Epithelial cell of prostate (primary cell): ENCODE results near the gene SV2A.
"Not testable (repeated sequence)": the region's sequence is repeated elsewhere in the genome, so short reads cannot be mapped to it uniquely, and the experiment has no call there.

Experiments used
- DNase-seq: peaks from one replicate; pipeline ENCODE4 v3.0.0-alpha.2; 2011; ENCODE audit warnings: low read depth, low spot score
- H3K27ac ChIP-seq: fragments of 450-650 bp; 2 replicates; pipeline ENCODE4 v1.5.1; 2017; ENCODE audit warnings: mild to moderate bottlenecking

Gene SV2A, protein sequence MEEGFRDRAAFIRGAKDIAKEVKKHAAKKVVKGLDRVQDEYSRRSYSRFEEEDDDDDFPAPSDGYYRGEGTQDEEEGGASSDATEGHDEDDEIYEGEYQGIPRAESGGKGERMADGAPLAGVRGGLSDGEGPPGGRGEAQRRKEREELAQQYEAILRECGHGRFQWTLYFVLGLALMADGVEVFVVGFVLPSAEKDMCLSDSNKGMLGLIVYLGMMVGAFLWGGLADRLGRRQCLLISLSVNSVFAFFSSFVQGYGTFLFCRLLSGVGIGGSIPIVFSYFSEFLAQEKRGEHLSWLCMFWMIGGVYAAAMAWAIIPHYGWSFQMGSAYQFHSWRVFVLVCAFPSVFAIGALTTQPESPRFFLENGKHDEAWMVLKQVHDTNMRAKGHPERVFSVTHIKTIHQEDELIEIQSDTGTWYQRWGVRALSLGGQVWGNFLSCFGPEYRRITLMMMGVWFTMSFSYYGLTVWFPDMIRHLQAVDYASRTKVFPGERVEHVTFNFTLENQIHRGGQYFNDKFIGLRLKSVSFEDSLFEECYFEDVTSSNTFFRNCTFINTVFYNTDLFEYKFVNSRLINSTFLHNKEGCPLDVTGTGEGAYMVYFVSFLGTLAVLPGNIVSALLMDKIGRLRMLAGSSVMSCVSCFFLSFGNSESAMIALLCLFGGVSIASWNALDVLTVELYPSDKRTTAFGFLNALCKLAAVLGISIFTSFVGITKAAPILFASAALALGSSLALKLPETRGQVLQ

DNA sequence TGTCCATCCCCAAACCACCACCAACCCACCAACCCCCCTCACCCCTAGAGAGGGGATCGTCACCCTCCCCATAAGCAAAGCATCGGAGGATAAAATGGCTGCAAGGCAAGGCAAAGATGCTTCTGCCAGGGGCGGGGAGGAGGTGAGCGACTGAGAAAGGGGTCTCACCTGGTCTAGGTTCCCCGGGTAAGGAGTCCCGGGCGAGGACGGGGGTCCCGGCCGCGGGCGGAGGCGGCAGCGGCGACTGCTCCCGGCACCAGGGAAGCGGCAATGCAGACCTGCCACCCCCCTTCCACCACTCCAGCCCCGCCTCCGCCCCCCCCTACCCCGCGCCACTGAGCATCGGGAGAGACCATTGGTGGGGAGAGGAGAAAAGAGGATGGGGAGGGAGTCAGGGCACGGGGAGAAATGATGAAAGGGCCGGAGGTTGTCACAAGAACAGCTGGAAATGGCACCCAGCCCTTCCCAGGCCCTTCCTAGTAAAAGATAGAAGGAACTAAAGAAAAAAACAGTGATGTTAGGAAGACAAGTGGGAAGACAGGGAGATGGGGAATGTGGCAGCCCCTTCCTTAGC, at the start of gene SV2A:
TSS of gene SV2A (minus strand) at position 274 of the 574 bp plus-strand sequence. CDS start 4,004 bp downstream, outside the sequence.
- H3K27ac ChIP-seq = no peak within 1 kb of the TSS

DNA sequence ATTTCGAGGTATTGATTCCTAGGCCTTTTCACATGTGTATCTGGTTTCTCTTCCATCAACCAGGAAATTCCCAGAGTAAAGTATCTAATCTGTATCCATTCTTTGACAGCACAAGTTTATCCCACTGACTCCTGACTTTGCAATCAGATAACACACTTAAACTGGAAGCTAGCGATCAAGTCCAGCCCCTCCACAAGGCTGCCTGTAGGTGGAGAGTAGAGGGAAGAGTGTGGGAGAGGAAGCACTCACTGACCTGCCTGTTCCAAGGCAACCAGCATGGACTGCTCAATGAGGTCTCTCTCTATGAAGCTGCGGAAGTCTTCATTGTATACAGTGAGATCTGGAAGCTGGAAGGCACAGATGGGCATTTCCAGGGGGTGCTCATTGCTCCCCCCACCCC, 49.4 kb upstream of the SV2A start:
- no peak overlapping the region for H3K27ac ChIP-seq
- DNase-seq = no peak

More for the DNA sequence above, at the start of gene SV2A:
- no peak for DNase-seq

DNA sequence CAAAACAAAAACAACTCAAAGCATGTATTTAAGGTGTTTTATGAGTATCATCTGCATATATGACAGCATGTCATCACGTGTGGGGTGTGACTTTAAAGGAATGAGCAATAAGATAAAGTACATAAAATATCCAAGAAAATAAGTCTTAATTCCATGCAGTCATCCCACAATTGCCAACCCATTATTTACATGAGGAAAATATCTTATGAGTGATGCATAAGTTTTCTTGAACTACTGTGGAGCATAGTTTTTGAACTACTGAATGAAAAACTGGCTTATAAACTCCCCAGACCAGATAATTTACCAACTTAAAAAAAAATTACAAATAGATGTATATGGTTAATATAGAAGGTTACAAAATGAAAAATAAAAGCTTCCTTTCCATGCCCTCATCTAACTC, 48.8 kb upstream of the SV2A start:
- DNase-seq = no peak
- H3K27ac ChIP-seq = no peak overlapping the region

DNA sequence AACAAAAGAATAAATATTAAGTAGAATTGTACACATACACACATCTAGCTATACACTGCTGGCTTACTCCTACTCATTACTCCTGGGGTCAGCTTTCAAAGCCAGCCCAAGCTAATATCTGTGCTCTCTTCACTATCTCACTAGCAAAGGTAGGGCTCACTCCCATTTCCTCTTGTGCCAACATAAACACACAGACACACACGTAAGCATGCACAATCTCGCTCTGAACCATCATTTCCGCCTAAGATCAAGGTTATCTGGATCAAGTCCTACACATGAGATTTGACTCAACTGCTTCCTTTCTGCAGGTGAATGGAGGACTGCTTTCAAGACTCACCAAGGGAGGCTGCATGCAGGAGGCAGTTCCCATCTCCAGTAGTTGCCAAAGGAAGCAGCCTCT, 47.8 kb upstream of the SV2A start:
- peak overlapping the region; percentile 4 for H3K27ac ChIP-seq
- DNase-seq = no peak

DNA sequence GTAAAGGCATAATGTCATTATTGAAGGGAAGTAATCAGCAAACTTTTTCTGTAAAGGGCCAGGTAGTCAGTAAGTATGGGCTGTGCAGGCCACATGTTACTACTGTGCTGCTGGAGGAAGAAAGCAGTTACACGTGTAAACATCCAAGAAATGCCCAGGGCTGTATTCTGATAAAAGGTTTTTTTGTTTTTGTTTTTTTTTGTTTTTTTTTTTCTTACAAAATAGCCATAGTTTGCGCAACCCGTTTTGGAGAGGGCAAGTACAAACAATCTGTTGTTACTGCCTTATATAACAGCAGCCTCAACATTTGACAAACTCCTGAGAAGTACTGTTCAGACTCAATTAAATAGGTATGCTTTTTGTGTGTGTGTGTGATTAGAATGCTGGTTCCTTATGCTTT, 45.7 kb upstream of the SV2A start:
- peak overlapping the region; percentile 53 for H3K27ac ChIP-seq
- DNase-seq = no peak

DNA sequence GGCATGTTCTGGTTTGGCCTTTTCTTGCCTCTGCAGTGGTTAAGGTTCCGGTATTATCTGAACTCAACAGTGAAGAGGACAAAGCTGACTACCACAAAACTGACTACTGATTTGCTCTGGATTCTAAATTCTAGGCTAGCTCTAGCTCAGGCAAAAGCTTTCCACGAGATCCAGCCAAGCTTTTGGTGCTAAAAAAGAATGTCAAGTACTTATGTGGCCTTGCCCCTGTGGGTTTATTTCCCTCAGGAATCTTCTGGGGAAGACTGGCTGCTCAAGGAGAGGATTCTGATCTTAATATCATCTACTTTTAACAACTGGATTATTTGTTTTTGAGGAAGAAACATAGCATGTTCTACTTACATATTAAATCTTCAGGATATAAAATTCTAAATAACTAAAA, 45.1 kb upstream of the SV2A start:
- peak overlapping the region; percentile 53 for H3K27ac ChIP-seq

DNA sequence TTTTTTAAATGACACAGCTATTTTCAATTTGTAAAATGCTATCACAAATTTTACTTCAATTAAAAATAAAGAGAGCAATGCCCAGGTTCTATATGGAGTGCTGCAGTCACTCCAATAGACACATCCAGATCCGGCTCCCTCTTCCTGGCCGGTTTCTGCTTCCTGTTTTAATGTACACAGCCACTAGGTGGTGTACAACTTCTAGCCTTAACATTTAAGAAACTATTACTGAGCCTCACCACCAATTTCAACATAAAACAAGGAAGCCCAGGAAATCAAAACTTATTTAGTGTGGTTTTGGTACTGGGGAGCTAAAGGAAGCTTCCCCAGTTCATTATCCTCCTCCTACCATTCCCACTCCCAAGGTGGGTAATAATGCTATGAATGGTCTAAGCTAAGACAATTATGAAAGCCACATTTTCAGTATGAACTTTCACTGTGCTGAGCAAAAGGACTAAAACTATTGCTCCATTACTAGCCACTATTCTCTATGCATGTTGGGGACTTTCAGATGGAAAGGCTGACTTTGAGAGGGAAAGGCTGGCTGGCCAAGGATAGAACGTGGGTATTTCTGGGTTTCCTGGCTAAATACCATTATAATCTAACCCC, 44.5 kb upstream of the SV2A start:
- H3K27ac ChIP-seq = peak overlapping the region; percentile 53
- DNase-seq = peak; percentile 33

More for the DNA sequence above, 45.1 kb upstream of the SV2A start:
- DNase-seq = no peak

DNA sequence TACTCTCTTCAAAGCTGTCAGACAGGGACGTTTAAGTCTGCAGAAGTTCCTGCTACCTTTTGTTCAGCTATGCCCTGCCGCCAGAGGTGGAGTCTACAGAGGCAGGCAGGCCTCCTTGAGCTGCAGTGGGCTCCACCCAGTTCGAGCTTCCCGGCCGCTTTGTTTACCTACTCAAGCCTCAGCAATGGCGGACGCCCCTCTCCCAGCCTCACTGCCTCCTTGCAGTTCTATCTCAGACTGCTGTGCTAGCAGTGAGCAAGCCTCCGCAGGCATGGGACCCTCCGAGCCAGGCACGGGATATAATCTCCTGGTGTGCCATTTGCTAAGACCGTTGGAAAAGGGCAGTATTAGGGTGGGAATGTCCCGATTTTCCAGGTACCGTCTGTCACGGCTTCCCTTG, 39.9 kb upstream of the SV2A start:
- not testable (repeated sequence) for DNase-seq

DNA sequence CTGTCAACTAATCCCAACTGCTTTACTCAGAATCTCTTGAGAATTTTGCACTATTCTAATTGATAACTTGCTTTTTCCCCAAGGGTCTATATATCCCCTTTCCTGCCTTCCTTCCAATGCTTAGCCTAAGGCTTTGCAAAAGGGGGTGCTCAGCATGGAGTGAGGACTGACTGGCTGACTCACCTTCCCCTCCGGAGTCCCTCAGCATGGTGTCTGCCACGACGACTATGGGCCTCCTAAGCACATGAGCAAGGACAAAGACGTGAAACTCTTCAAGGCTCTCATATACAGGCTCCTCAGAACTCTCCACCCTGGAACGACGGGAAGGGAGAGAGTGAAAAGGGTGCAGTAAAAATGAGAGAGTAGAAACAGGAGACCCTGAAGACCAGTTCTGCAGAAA, 32.3 kb upstream of the SV2A start:
- DNase-seq = no peak
- H3K27ac ChIP-seq = no peak overlapping the region

More for the DNA sequence above, 39.9 kb upstream of the SV2A start:
- not testable (repeated sequence) for H3K27ac ChIP-seq

DNA sequence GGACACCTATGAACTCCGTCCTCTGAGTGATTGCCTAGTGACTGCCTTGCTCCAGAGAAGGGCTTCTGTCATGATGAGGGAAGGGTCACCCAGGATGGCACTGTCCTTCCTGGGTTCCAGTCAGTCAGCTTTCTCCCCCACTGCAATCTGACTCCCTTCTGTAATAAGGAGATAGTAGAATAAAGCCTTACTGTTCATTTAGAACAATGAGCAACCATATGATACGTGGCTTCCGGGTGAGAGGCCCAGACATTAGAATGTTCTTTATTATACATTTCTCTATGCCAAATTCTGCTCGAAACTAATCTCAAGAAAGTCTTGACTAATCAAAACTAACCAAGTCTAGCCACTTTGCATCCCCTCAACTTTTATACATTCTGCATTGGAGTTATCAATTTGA, 27.6 kb upstream of the SV2A start:
- no peak for DNase-seq

DNA sequence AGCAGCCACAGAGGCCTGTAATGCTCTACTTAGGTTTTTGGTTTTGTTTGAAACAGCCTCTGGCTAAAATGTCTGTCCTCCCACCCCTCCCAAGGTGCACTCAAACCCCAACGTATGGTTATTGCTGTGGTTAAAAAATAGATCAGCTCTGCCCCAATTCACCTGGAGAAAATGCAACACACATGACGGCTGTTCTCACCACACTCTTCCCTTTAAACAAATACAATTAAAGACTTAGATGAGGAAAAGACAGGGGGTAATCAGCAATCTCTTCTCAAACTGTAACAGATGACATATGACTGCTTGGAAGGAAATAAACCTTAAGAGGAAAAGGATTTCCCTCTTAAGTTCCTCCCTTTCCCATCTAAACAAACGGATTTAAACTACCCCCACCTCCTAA, 25.2 kb upstream of the SV2A start:
- no peak overlapping the region for H3K27ac ChIP-seq

More for the DNA sequence above, 27.6 kb upstream of the SV2A start:
- H3K27ac ChIP-seq = no peak overlapping the region

DNA sequence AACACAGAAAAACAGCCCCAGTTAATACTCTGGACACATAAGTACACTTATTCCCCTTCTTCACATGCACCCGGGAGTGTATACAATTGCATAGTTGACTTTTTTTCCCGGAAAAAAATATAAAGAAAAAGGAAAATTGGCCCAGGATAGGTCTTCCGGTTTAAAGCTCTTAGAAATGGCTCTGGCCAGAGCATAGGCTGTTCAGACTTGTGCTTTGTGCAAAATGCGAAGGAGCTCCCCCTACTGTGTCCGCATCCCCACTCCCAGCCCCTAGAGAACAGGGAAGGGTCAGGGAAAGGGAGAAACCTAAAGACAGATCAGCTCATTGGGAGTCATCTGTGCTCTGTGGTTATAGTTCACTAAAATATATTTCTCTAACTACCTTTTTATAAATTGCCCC, 24.6 kb upstream of the SV2A start:
- DNase-seq = no peak
- H3K27ac ChIP-seq = peak overlapping the region; percentile 33

More for the DNA sequence above, 25.2 kb upstream of the SV2A start:
- DNase-seq = no peak

DNA sequence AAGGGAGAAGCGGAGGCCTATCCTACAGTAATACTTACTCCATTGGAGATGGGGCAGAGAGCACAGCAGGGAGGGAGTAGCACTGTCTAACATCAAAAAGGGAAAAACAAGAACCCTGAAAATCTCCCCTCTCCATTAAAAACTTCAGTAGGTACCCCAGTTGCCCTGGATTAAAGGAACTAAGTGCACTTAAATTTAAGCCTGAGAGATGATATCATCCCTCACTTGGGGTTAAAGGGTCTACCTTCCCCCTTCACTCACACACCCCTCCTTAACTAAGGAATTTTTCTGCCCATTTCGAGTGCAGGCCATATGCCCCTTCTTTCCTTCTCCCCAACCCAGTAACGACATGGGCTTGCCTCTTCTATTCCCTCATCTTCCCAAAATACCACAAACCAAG, 22.8 kb upstream of the SV2A start:
- peak overlapping the region; percentile 81 for H3K27ac ChIP-seq
- no peak for DNase-seq

DNA sequence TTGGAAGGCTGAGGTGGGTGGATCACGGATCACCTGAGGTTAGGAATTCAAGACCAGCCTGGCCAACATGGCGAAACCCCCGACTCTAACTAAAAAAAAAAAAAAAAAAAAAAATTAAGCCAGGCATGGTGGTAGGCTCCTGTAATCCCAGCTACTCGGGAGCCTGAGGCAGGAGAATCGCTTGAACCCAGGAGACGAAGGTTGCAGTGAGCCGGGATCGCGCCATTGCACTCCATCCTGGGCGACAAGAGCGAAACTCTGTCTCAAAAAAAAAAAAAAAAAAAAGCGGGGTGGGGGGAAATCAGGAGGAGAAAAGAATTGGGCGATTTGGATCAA, 21.0 kb upstream of the SV2A start:
- peak overlapping the region; percentile 81 for H3K27ac ChIP-seq
- DNase-seq = not testable (repeated sequence)

DNA sequence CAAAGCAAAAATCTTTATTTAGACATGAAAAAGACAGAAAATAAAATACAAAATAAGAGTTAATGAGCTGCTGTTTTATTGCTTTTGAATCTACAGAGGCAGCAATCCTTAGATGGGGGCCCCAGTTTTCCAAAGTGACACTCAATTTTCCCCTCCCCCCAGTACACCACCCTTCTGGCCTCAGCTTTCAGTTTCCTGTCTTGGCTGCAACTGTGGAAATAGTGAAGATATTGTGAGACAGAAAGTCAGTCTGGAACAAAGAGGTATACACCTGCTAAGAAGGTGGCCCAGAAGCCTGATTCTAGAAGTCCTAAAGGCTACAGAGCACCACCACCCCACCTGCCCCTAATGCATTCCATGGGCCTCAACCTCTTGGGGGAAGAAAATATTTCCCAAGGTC, 20.1 kb upstream of the SV2A start:
- DNase-seq = no peak
- peak overlapping the region; percentile 81 for H3K27ac ChIP-seq

DNA sequence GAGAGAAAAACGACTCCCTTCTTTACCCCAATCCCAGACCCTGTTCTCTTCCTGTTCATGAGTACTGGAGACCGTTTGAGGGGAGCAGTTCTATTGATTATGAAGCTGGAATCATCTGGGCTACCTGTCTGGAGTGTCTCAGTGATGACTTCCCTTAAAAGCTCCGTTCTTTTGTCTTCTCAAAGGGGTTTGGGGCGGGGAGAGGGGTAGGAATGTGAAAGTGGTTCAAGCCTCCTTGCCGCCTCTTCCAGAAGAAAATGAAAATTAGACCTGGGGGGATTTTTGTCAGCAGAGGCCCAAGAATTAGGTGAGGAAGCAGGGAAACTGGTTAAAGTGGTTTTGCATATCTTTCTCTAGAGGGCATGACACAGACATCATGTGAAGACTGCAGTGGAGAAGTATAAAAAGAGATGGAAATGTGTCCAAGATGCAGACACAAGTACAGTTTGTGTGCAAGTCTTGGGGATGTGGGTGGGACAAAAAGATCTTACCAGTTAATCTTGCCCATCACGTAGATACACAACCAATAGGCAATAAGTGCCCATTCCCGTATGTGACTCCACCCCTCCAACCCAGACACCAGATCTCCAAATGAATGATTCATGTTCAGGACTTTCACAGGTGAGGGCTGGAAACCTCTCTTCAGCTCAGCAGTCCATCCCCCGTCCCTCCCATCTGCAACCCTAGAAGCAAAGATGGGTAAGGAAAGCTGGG, 19.5 kb upstream of the SV2A start:
- peak; percentile 77 for DNase-seq
- H3K27ac ChIP-seq = peak overlapping the region; percentile 81

DNA sequence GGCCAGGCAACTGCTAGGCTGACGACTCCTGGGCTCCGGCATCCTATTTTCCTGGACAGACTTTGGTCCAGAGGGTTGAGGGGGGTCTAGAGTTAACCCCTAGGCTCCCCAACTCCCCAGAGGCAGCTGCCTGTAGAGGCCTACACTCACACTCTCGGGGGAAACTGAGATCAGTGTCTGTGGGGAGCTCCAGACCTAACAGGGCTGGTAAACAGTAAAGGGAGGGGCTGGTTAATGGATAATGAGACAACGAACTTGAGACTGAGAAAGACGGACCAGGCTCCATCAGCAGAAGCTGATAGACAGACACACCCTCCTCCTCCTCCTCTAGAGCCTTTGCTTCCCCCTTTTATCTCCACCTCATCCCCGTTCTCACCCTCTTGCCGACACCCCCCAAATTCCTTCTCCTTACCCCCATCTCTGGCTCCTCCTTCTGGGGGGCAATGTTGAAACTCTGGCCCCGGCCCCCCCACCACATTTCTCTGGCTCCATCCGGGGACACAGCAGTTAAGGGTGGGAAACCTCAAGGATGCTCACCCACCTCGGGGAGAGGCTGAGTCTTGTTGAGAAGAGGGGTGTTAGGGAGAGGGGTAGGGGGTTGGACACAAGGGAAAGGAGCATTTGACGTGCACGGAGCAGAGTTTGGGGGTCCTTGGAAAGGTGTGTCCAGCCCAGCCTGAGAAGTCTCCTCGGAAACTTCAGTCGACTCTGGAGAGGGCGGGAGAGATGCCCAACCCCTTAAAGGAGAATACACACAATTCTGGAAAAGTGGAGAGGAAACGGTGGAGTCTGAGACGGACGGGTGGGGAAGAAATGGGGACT, 18.7 kb upstream of the SV2A start, which contains the start of gene MTMR11:
TSS of gene MTMR11 (minus strand) at position 710 of the 822 bp plus-strand sequence. CDS start at position 478, 232 bp downstream.
- peak within 1 kb of the TSS; percentile 81 for H3K27ac ChIP-seq
- DNase-seq = no peak

DNA sequence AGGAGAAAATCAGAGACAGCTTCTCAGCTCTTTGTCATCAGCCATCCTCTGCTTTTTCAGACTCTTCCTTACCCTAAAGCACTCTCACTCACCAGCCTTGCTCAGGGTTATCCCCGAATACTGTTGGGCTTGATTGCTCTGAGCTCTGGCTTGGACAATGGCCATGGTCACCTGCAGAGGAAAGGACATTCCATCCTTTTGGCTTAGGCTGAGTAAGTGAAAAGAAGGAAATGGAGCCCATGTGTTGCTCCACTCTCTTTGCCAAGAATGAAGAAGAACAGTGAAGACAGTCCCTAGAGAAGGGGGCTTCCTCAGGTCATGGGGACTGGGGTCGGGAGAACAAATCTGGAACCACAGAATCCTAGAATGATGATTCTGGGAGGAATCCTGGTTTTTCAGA, 16.7 kb upstream of the SV2A start:
- DNase-seq = no peak
- no peak overlapping the region for H3K27ac ChIP-seq

DNA sequence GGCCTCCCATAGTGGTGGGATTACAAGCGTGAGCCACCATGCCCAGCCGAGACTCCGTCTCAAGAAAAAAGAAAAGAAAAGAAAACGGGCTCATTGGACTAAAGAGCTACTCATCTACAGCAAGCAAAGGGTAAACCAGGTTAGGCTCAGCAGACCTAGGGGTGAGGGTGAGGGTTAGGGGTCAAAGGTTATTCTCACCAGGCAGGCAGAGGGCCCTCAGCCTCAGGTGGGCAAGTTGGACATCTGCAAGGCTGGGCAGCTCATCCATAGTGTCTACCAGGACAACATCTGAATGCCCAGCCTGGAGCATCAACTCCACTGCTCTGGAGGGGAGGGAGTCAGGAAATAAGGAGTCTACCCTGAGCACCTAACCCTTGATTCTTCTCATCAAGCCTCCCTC, 15.6 kb upstream of the SV2A start:
- no peak for DNase-seq
- H3K27ac ChIP-seq = no peak overlapping the region
